NCI-H345 treated with DMSO at 0.1 percent for 48 hours (cell line): Measurements from ENCODE around the gene ZNF738.

ENCODE experiments used
- DNase-seq: peaks from one replicate; lab custom pipeline; 2025; ENCODE audit not compliant: unreplicated experiment; lab: John Stamatoyannopoulos, UW

ZNF738 gene

GRCh38 chr19:21422244-21422643 lies 63.4 kb downstream of the ZNF738 start:
- no peak for DNase-seq

GRCh38 chr19:21423057-21424041 lies 64.5 kb downstream of the ZNF738 start:
- no peak for DNase-seq
